Neural cell (in vitro differentiated cells): Measurements from ENCODE around the gene SPATA19.

Experiments
- CTCF ChIP-seq: fragments of 450-650 bp; IDR thresholded peaks from 2 replicates; pipeline ENCODE4 v1.5.1; 2014; ENCODE audit warnings: antibody characterized with exemption, mild to moderate bottlenecking, moderate library complexity; ENCODE audit not compliant: poor library complexity, severe bottlenecking
- EP300 ChIP-seq: fragments of 450-650 bp; conservative IDR thresholded peaks from 2 replicates; pipeline ENCODE4 v1.6.1; 2014; ENCODE audit warnings: antibody characterized with exemption, mild to moderate bottlenecking, moderate library complexity; ENCODE audit not compliant: poor library complexity, severe bottlenecking
- EZH2 ChIP-seq: fragments of 200-600, 300-800 bp; shearing (Covaris generic), sonication (generic); IDR thresholded peaks from 2 replicates; pipeline ENCODE4 v1.6.1; 2014; ENCODE audit warnings: antibody characterized with exemption, low read length, borderline replicate concordance, mild to moderate bottlenecking; ENCODE audit not compliant: insufficient read depth, poor library complexity, severe bottlenecking
- POLR2AphosphoS5 ChIP-seq: IDR thresholded peaks from 2 replicates; pipeline ENCODE4 v1.6.1; 2012
- RAD21 ChIP-seq: fragments of 450-650 bp; conservative IDR thresholded peaks from 2 replicates; pipeline ENCODE4 v1.6.1; 2014; ENCODE audit warnings: antibody characterized with exemption, mild to moderate bottlenecking, moderate library complexity
- REST ChIP-seq: IDR thresholded peaks from 2 replicates; pipeline ENCODE4 v1.6.1; 2012; ENCODE audit warnings: borderline replicate concordance
- SMC3 ChIP-seq: fragments of 450-650 bp; conservative IDR thresholded peaks from 2 replicates; pipeline ENCODE4 v1.6.1; 2014; ENCODE audit warnings: antibody characterized with exemption, mild to moderate bottlenecking, moderate library complexity; ENCODE audit not compliant: poor library complexity
- TAF1 ChIP-seq: IDR thresholded peaks from 2 replicates; pipeline ENCODE4 v1.6.1; 2012; ENCODE audit warnings: low read depth

DNA sequence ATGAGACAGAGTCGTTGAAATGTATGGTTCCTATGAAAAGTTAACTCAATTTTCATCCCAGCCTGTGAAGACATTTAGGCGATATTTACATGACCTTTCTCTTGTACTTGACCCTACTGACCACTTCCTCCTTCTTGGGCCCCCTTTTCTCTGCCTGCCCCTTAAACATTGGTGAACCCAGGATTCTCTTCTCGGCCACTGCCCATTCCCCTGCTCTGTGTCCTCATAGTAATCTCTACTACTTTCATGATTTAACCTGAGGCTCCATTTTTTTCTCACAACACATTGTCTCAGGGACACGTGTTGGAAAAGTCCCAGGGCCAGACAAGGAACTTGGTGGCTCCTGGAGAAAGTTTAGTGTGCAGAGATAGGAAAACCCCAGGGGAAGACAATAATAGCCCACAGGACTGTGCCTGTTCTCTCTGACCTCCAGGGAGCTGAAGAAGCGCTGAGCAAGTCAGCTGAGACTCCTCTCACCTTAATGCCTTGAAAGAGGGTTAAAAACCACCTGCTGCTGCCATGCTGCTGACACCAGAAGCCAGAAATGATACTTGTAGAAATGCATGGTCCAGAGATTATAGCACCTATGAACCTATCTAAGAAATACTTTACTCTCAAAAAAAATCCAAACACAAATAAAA, 42.5 kb upstream of the SPATA19 start:
- no peak for TF ChIP-seq CTCF
- TF ChIP-seq EP300, result no peak
- no peak for TF ChIP-seq RAD21
- TF ChIP-seq EZH2, result no peak
- no peak for TF ChIP-seq TAF1
- no peak for TF ChIP-seq POLR2AphosphoS5
- no peak for TF ChIP-seq SMC3
- TF ChIP-seq REST, result no peak
